GM21619 (cell line): ENCODE measurements around the gene DENND1A.

Experiments
- ATAC-seq: cut with Tn5 transposase; IDR thresholded peaks from one replicate; pipeline ENCODE4 v1.9.1; 2021; ENCODE audit not compliant: unreplicated experiment

The DENND1A gene

DNA sequence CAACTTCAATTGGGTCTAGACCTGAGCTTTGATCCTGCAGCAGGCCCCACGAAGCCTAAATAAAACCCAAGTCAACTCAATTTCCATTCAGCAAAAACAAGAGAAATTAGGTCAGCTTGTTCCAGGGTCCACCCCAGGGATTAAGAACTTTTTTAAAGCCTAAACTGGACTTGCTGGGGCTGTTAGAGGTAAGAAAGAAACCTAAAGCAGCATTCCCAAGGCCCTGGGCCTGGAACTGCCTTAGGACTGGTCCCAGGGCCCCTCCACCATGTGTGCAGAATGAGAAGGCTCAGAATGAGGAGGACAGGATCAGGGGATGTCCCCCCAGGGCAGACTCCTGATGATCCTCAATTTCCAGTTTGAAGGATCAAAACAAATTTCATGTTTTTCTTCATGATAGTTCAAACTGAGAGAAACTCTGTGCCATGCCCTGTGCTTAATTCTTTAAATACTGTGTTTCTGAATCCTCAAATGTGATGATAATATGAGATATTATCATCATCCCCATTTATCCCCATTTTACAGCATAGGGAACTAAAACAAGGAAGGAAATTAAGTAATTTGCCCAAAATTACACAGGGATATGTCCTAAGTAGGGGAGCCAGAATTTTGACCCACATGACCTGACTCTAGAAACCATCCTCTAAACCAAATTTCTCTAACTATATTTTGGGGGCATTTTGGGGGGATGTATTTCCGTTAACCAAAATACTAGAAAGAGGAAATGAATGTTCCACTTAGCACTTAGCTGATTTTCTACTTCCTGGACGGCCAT lies 64.5 kb downstream of the DENND1A start:
- ATAC-seq, result no peak

DNA sequence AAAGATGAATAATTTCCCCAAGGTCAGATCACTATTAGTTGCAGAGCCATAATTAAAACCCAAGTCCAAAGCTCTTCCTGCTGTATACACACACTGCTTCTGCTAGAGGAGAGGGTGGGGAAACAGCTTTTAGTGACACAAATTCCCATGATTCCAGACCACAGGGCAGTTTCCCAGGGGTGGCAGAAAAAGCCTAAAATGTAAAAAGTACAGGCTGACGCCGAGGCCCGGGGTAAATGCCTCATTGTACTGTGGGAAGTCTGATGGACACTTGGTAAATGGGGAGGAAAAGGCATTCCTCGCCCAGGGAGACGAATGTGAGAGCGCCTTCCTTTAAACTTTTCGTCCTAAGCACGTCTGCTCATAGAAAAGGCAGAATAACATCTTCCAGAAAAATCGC lies 65.7 kb downstream of the DENND1A start:
- no peak for ATAC-seq

DNA sequence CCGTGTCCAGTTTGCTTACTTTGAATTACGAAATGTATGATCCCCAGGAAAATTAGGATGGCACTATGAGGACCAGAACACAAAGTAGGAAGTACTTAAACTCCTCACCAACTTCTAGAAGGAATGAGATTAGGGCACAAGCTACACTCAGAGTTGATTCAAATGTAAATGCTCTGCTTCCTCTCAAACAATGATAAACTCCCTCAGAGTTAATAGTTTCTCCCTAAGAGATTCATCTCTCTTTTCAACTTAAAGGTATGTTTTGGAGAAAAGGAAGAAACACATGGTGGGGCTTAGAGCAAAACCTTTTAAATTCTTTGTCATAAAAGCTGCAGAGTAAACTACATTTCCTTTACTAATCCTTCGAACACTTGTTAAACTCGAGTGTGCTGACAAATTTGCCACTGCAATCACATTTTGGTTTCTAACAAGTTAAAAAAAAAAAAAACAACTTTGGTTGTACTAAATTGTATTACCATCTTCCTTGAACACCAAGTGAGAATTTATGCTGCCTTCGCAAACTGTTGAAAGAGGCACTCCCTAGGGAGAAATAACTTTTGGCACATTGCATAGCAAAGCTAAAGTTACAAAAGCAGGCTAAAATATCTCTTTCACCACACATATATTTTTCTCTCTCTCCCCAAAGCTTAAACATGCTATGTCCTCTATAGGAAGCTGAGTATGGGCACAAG lies 66.6 kb downstream of the DENND1A start:
- ATAC-seq, result no peak

DNA sequence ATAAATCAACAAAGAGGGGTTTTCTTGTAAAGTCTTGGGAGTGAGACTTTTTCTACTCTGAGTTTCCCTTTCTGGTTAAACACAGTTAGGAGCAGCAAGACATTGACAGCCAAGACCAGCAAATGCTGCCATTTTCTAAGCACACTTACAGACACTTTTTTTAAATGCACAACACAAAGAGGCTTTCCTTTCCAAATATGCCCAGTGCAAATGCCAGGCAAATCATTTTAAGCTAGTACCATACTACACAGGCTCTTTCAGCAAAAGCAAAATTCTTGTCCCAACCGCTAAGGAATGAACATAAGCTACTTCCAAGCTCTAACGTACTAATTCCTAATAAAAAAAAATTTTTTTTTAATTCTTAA lies 68.2 kb downstream of the DENND1A start:
- no peak for ATAC-seq

DNA sequence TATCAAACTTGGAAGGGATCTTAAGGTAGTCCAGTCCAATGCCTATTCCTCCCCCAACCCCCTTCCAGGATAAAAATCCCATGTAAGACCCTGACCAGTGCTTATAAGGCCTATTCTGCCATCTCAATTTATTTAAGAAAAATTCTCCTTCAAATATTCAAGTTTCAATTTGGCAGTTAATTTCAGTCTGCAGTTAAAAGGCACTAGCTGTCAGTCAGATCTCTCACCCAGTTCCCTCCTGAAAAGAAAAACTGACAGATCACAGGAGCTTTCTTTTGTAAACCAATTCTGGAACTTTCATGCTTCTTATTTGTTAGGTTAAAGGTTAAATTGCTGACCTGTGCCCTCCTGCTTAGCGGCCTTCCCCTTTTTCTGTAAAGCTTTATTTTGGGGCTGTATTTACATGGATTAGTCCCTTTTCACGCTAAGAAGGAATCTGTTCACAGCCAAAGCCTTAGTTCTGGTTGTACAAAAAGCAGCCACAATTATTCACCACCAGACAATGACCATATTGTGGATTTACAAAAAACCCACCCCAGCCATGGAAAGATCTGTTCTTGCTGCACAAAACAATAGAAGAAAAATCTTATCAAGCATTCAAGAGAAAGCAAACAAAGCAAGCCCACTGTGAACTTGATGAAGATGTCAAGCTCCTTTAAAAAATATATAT lies 68.7 kb downstream of the DENND1A start:
- no peak for ATAC-seq

DNA sequence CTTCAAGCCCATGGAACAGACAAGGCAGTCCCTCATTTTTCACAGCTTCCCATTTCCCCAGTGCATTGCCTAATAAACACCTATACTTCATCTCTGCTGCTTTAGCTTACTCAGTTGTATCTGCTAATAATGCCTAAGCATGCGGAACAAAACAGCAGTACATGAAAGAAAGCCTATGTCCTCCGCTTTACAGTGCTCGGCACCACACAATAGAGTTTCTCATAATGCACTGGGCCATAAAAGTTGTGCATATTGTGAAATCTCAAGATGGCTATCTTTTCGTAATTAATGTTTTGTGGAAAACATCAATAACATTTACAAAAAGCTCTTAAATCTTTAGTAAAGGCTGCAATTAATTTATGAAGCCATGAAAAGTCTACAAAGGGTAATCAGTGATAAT lies 69.3 kb downstream of the DENND1A start:
- ATAC-seq, result no peak

DNA sequence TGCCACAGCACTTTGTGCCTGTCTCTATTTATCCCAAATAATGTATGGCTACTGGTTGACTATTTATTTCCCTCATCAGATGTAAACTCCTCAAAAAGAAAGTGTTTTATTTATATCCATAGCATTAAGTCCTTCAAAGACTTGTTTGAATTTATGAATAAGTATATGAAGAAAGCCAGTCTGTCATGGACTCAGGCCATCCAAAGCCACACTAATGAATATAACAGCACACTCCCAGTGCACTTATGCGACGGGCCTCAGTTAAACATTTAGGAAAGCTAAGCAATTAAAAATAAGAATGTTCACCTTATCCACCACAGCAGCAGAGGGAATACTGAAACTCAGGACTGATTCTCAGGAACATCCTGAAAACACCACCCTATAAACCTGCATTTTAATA lies 77.5 kb downstream of the DENND1A start:
- no peak for ATAC-seq

DNA sequence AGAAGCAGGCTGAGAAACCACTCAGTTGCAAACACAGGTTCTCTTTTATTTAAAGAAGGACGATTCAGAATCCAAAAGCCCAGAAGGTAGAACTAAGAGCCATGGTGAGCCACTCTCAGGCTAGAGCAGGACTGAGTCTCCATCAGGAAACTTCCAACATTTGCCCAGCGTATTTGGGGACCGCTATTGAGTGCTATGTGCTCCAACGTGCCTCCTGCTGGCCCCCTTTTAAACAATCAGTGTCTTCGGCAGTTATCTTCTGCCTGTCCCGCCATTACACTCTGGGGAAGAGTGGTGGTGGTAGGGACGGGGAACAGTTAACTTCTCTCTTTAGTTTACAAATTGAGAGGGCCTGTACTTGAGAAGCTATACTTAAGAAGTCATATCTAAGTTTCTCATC lies 78.1 kb downstream of the DENND1A start:
- no peak for ATAC-seq

DNA sequence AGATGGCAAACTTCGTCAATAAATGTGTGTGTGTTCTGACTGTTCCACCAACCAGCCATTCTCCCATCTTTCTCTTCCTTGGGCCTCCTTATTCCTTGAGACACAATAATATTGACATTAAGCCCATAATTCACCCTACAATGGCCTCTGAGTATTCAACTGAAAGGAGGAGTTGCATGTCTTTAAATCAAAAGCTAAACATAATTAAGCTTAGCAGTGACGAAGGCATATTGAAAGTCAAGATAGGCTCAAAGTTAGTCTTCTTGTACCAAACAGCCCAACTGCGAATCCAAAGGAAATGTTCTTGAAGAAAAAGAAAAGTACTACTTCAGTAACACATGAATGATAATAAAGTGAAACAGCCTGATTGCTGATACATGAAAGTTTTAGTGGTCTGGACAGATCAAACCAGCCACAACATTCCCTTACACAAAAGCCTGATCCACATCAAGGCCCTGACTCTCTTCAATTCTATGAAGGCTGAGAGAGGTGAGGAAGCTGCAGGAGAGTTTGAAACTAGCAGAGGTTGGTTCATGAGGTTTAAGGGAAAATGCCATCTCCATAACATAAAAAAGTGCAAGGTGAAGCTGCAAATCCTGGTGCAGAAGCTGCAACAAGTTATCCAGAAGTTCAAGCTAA lies 81.4 kb downstream of the DENND1A start:
- no peak for ATAC-seq

DNA sequence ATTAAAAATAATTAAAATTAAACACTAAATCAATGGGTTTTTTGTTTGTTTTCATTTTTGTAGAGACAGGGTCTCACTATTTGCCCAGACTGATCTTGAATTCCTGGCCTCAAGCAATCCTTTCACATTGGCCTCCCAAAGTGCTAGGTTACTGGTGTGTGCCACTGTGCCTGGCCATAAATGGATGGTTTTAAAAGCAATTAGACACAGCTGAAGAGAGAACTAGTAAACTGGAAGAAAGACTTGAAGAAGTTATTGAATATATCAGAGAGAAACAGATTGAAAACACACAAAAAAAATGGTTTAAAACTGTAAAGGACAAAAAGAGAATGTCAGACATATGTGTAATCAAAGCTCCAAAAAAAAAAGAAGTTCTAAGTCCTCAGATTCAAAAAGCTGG lies 83.0 kb downstream of the DENND1A start:
- no peak for ATAC-seq

DNA sequence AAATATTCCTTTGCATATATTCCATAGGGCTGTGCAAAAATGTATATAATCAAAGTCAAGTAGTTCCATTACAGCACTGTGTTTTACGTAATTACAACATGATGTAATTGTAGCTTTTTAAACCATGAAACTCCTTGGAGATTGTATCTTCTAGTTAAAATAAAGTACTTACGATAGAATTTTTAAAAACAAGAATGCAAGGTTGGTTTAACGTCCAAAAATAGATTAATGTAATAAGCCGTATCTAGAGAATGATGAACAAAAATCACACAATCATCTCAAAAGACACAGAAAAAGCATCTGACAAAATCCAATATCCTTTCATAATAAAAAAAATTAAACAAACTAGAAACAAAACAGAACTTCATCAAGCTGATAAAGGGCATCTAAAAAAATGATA lies 86.2 kb downstream of the DENND1A start:
- ATAC-seq, result no peak

DNA sequence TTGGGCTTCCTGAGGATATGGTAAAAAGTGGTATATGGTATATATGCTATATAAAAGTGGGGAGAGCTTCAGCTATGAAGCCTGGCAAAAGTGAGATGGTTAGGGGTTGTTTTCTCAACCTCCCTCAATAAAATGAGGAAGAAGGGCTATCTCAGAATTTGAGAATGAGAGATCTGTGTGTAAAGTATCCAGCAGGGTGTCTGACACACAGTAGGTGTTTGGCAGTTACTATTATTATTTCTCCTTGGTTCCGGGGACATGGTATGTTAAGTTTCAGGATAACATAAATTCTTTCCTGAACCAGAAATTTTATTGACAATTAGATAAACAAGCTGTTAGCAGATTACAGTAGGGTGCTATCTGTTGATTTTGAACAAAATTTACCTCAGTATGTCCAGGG lies 94.1 kb downstream of the DENND1A start:
- ATAC-seq, result no peak

DNA sequence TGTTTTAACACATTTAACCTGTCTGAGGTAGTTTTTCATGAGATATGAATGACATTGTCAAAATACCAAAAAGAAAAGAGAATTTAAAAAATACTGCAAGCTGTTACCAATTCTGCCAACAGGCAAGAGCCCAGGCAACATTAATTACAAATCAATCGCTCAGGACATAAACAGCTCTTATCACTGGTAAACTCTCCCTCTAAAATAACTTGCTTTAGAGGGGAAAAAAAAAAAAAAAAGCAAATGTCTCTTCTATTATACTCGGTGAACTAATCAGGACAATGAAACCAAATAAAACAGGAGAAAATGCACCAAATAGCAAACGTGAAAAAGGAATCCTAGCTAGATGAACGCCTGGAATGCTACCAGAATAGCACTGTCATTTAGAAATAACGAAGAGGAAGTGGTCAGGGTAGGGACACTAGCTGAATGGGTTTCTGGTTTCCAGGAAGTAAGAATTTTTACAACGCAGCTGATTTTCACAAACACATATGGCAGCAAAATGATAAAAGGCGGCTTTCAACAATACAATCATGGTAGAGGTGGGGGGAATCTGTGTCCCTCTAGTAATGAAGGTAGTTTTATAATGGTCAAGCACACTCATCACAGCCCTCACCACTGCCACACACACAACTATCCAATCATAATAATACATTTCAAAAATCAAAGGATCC lies 94.9 kb downstream of the DENND1A start:
- ATAC-seq, result peak; percentile 71

DNA sequence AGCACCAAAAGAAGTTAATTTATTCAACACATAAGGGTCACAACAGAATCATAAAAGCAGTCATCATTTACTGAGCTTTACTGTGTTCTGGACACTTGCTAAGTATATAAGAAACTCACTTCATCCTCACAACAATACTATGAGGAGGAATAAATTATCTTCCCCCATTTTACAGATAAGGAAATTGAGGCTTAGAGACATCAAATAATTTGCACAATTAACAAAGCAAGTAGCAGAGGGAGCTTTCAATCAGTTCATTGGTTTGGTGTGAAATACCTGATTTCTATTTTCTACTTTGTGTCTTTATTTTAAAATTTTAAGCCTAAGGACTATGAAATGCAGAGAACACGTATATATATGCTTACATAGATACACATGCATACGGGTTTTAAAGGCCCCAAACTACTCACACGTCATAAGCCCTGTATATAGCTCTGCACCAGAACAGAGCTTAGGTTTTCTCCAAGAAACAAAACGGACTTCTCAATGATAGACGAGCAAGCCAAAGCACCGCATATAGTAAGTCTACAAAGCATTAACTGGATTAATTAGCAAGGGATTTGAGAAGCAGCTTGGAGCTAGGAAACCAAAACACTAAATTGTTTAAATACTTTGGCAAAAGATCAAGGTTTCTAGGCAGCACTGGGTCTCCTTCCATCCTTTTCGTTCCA lies 95.6 kb downstream of the DENND1A start:
- ATAC-seq, result no peak

DNA sequence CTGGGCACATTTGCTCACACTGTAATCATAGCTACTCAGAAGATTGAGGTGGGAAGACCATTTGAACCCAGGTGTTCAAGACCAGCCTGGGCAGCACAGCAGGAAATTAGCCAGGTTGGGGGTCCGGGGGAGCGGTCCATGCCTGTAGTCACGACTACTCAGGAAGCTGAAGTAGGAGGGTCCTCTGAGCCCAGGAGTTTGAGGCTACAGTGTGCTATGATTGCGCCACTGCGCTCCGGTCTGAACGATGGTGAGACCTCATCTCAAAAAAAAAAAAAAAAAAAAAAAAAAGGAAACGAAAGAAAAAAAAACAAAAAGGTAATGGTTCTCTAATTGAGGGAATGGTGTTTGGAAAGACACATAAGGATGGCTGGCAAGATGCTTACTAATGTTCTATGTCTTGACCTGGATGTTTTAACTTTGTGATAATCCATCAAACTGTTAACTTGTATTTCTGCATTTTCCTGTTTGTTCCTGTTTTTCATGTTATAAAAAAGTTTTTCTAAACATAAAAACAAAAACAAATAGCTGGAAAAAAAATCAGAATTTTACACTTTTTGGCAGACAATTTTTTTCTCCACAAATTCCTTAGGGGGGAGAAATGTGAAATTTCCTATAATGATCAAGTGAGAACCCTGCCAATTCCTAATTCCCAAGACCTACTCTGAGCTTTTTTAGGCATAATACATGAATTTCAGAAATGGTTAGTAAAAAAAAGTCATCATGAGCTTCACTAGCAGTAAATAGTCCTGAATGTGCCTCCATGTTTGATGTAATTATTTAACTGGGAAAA lies 96.9 kb downstream of the DENND1A start:
- no peak for ATAC-seq

DNA sequence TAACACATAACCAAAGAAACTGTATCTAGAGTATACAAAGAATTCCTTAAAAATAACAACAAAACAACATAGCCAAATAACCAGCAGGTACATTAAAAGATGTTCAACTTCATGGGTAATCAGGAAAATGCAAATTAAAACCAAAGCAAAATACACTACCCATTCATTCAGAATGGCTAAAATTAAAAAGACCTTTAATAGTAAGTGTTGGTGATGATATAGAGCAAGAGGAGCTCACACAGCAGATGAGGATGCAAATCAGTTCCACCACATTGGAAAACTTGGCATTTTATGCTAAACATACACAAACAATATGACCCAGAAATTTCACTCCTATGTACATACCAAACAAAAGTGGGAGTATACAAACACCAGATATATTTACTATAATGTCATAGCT lies 97.8 kb downstream of the DENND1A start:
- no peak for ATAC-seq

DNA sequence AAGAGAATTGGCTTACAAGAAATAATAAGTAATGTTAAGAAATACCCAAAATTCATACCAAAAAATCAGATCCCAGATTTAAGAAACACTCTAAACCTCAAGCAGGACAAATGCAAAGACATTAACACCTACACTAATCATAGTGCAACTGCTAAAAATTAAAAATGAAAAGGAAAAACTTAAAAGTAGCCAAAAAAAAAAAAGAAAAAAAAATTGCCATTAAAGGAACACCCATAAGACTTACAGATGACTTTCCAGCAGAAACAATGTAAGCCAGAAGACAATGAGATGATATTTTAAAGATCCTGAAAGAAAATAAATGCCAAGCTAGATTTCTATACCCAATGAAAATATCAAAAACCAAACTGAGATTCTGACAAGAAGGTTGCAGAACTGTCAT lies 101.5 kb downstream of the DENND1A start:
- no peak for ATAC-seq

DNA sequence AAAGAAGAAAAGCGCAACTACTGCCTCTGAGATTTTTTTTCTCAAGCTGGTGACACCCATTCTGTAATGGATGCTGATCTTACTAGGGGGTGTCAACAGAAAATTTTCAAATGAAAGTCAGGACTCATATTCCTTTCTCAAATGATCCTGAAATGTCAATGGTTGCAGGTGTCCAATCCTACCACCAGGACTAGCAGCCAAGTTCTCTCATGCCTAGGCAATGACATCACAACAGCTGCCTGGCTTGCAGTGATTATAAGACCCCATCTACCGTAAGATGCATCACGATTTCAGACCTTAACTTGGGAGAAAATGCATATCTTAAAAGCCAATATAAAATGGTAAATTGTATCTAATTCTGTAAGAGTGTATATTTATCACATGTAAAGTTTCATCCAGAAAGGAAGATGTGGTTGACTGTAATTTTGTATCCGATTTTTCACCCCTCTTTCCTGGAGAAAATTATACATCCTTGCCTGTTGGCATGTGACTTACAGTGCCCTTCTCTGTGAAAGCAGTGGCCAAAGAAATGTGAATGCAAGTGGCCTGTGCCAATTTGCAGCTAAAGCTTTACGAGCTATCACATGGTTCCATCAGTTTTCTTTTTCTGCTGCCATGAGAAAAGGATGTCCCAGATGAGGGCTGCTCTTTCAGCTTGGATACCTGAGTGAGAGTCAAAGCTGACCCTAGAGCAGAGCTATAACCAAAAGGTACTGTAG lies 104.4 kb downstream of the DENND1A start:
- ATAC-seq, result no peak
